ENCODE measurements around the gene ABHD17A.
A peak's percentile ranks its signal among the peaks of the same experiment; 100 is the strongest.

The ABHD17A gene

DNA sequence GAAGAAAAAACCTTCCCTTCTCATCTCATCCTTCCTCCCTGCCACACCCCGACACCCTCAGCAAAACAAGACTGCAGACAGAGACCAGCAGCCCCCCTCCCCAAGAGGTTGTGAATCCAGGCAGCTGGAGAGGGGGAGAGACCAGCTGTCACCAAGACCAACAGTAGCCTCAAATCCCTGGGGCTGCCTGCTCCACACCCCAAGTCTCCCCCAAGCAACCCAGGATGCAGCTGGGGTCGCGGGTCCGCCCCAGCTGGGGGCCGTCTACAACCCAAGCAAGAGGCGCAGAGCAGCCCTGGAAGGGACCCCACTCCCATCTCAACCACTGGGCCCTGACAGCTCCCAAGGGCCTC is 29.0 kb downstream of the ABHD17A start:
- H3K27me3 ChIP-seq: peaks cover 0 to 3% of the 10 kb centered on the region in 2 donors

DNA sequence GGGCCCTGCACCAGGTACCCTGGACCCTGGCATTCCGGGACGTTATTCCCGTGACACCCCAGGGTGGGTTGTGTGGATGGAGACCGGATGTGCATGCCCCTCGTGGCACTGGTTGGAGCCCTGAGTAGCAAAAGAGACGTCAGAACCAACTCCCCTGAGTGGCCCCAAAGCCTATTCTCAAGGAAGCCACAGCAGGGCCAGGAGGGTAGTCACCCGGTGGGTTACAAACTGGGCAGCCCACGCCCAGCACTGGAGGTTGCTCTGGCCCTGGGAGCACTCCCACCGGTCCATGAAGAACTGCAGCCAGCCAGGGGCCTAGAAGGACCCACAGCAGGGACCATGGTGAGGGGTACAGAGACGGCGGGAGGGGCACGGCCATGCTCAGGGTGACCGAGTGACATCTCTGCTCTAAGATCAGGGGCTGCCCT is 29.5 kb downstream of the ABHD17A start:
- peaks cover 0 to 77% (median 39%) of the 10 kb centered on the region in 4 donors for H3K4me1 ChIP-seq
- intact Hi-C loops (cut with DNase I; ENCODE audit: low total_unique reads): no loop called here
- DNase-seq: no peak

More for the DNA sequence above, 29.0 kb downstream of the ABHD17A start:
- Histone ChIP-seq H3K9me3 (no peaks in the 10 kb centered on the region), H3K4me3 (peak overlapping the region; percentile 27 to 49), H3K4me1 (peaks cover 0 to 82% (median 43%) of the 10 kb centered on the region in 4 donors), H3K36me3 (peaks cover 0 to 7% (median 0%) of the 10 kb centered on the region in 3 donors), H3K27ac (peak overlapping the region; percentile 27)
- intact Hi-C loops (cut with DNase I; ENCODE audit: low total_unique reads): no loop called here
- TF ChIP-seq, protein P1, sequence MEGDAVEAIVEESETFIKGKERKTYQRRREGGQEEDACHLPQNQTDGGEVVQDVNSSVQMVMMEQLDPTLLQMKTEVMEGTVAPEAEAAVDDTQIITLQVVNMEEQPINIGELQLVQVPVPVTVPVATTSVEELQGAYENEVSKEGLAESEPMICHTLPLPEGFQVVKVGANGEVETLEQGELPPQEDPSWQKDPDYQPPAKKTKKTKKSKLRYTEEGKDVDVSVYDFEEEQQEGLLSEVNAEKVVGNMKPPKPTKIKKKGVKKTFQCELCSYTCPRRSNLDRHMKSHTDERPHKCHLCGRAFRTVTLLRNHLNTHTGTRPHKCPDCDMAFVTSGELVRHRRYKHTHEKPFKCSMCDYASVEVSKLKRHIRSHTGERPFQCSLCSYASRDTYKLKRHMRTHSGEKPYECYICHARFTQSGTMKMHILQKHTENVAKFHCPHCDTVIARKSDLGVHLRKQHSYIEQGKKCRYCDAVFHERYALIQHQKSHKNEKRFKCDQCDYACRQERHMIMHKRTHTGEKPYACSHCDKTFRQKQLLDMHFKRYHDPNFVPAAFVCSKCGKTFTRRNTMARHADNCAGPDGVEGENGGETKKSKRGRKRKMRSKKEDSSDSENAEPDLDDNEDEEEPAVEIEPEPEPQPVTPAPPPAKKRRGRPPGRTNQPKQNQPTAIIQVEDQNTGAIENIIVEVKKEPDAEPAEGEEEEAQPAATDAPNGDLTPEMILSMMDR (IDR thresholded peaks at IDR 0.05): no peak
- no peak for DNase-seq

DNA sequence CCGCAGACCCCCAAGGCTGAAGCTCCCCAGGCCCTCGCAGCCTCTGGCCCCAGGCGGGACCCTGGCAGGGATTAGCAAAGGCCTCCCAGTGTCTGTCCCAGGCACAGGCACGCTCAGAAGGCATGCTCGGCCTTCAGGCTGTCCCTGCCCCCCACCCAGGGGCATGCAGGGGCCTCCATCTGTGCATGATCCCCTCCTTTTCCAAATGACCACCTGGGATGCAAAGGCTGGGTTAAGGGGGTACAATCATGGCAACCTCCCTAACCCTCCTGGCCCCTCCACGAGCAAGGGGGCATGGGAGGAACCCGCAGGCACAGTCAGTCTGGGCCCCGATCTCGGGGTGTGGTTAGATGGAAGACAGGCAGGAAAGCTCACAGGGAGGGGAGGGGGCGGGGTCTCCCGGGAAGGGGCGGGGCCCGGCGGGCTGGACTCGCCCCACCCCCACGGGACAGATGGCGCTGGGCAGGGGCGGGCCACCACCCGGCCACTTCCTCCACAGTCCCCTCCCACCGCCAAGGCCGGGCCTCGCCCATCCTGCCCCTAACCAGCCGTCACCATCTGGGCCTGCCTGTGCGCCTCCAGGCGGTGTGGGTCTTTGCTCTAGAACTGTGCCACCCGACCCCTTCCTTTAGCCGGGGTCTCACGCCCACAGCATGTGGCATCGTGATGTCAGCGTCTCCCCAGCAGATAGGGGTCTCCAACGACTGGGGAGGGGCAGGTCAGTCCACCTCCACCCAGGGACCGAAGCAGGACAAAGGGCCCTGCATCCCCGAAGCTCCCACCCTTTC is 30.1 kb downstream of the ABHD17A start:
- peak overlapping the region; percentile 27 to 49 for H3K4me3 ChIP-seq
- peak; percentile 86 to 90 for DNase-seq
- H3K27ac ChIP-seq: peak overlapping the region in 1 of 2 donors; percentile 27
- TF ChIP-seq, protein P1 (IDR thresholded peaks at IDR 0.05): no peak
- intact Hi-C loops (cut with DNase I; ENCODE audit: low total_unique reads): no loop called here
- H3K9me3 ChIP-seq: no peaks in the 10 kb centered on the region
- peaks cover 0 to 3% of the 10 kb centered on the region in 2 donors for H3K27me3 ChIP-seq
- peaks cover 0 to 71% (median 35%) of the 10 kb centered on the region in 4 donors for H3K4me1 ChIP-seq
- peaks cover 0 to 7% (median 0%) of the 10 kb centered on the region in 3 donors for H3K36me3 ChIP-seq

More for the DNA sequence above, 29.5 kb downstream of the ABHD17A start:
- H3K27me3 ChIP-seq: peaks cover 0 to 3% of the 10 kb centered on the region in 2 donors
- H3K27ac ChIP-seq: peak overlapping the region; percentile 27
- peaks cover 0 to 7% (median 0%) of the 10 kb centered on the region in 3 donors for H3K36me3 ChIP-seq
- TF ChIP-seq, protein P1 (IDR thresholded peaks at IDR 0.05): no peak
- peak overlapping the region; percentile 27 to 49 for H3K4me3 ChIP-seq
- no peaks in the 10 kb centered on the region for H3K9me3 ChIP-seq

DNA sequence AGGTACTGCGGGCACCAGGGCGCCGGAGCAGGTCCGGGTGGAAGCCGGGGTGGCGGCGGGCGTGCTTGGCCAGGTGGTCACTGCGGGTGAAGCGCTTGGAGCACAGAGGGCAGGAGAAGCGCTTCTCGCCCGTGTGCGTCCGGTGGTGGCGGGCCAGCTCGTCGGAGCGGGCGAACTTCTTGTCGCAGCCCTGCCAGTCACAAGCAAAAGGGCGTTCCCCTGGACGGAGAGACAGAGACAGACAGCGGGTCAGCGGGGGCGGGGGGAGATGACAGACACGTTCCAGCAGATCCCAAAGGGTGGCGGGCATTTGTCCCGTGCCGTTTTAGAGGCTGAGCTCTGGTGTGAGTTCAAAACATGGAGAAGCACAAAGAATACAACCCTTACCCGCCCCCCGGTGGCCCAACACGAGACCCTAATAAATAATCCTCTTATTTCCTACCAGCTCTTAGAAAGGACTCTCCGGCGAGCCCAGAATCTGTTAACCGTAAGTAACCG is 30.7 kb downstream of the ABHD17A start:
- Histone ChIP-seq H3K27me3 (peaks cover 0 to 3% of the 10 kb centered on the region in 2 donors), H3K4me1 (peaks cover 0 to 64% (median 30%) of the 10 kb centered on the region in 4 donors), H3K4me3 (no peak overlapping the region), H3K27ac (peak overlapping the region in 1 of 2 donors; percentile 18), H3K36me3 (peaks cover 0 to 7% (median 0%) of the 10 kb centered on the region in 3 donors), H3K9me3 (no peaks in the 10 kb centered on the region)
- intact Hi-C loops (cut with DNase I; ENCODE audit: low total_unique reads): no loop called here
- no peak for DNase-seq
- TF ChIP-seq, protein P1 (IDR thresholded peaks at IDR 0.05): no peak

DNA sequence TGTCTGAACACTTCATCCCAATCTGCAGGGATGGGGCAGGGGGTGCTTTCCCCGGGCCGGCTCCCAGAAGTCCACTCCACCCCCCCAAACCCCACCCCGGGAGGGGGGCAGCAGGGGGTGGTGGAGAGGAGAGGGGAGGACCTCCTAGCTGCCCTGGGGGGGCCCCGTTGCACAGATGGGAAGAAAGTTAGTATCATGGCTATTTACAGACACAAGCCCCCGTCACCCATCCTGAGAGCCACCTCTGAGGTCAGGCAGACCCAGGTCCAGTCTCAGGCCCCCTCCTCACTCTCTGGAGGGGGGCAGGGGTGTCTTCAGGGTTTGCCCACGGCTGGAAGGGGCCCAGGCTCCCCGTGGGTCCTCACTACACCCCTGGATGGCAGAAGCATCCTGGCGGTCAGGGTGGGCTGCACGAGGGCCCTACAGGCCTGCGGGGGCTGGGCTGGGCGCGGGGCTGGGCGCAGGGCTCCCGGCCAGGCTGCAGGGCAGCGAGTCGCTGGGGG is 31.2 kb downstream of the ABHD17A start:
- intact Hi-C loops (cut with DNase I; ENCODE audit: low total_unique reads): no loop called here
- peak in 1 of 2 donors; percentile 68 for DNase-seq
- no peak overlapping the region for H3K4me3 ChIP-seq
- TF ChIP-seq, protein P1 (IDR thresholded peaks at IDR 0.05): no peak
- peaks cover 0 to 3% of the 10 kb centered on the region in 2 donors for H3K27me3 ChIP-seq
- H3K4me1 ChIP-seq: peaks cover 0 to 61% (median 29%) of the 10 kb centered on the region in 4 donors
- H3K36me3 ChIP-seq: peaks cover 0 to 7% (median 0%) of the 10 kb centered on the region in 3 donors
- no peak overlapping the region for H3K27ac ChIP-seq
- no peaks in the 10 kb centered on the region for H3K9me3 ChIP-seq

Measured in tibial artery (tissue), 4 donors.